Effector memory CD8-positive, alpha-beta T cell (primary cell): Measurements from ENCODE around the gene CALU.

Experiments
- ATAC-seq: fragments of 150-1000 bp; cut with Tn5 transposase; replicated peaks from 2 replicates; pipeline ENCODE4 v1.10.0; 2021; ENCODE audit warnings: mild to moderate bottlenecking, moderate library complexity
- DNase-seq, 3 experiments: peaks; one replicate each; pipeline ENCODE4 v3.0.0; 2021
- H3K27ac Mint-ChIP-seq, 2 donors: one replicate each; pipeline ENCODE4 v1.8.0; 2022; ENCODE audit warnings: mild to moderate bottlenecking in 2 of 2, mixed read lengths in 2 of 2, moderate library complexity in 2 of 2
- H3K27me3 Mint-ChIP-seq, 2 donors: one replicate each; pipeline ENCODE4 v1.8.0; 2022; ENCODE audit warnings: mixed read lengths in 2 of 2
- H3K36me3 Mint-ChIP-seq: one replicate; pipeline ENCODE4 v1.8.0; 2022; ENCODE audit warnings: mild to moderate bottlenecking, moderate library complexity, mixed read lengths; ENCODE audit not compliant: insufficient read depth
- H3K4me1 Mint-ChIP-seq, 2 donors: one replicate each; pipeline ENCODE4 v1.8.0; 2022; ENCODE audit warnings: low read depth in 2 of 2, mixed read lengths in 2 of 2
- H3K4me3 Mint-ChIP-seq, 2 donors: one replicate each; pipeline ENCODE4 v1.8.0; 2022; ENCODE audit warnings: mild to moderate bottlenecking in 2 of 2, mixed read lengths in 2 of 2, moderate library complexity in 2 of 2
- H3K9me3 Mint-ChIP-seq, 2 donors: one replicate each; pipeline ENCODE4 v1.8.0; 2022; ENCODE audit warnings: mixed read lengths in 2 of 2

The CALU gene

GRCh38 chr7:128774029-128774689 lies 35.0 kb downstream of the CALU start:
- DNase-seq = no peak
- H3K36me3 Mint-ChIP-seq = peaks cover 37% of the 10 kb centered on the region
- no peak for ATAC-seq
- H3K27ac Mint-ChIP-seq = no peak overlapping the region
- no peaks in the 10 kb centered on the region for H3K4me1 Mint-ChIP-seq
- peaks cover 3 to 8% of the 10 kb centered on the region in 2 donors for H3K9me3 Mint-ChIP-seq
- H3K27me3 Mint-ChIP-seq = no peaks in the 10 kb centered on the region
- H3K4me3 Mint-ChIP-seq = no peak overlapping the region

- no peak for DNase-seq
- no peaks in the 10 kb centered on the region for H3K4me1 Mint-ChIP-seq
- no peak overlapping the region for H3K4me3 Mint-ChIP-seq
- peaks cover 30% of the 10 kb centered on the region for H3K36me3 Mint-ChIP-seq
- no peak for ATAC-seq
- no peaks in the 10 kb centered on the region for H3K27me3 Mint-ChIP-seq
- H3K27ac Mint-ChIP-seq = no peak overlapping the region
- peaks cover 3 to 8% of the 10 kb centered on the region in 2 donors for H3K9me3 Mint-ChIP-seq
Observed at GRCh38 chr7:128774921-128775320, 35.8 kb downstream of the CALU start.

GRCh38 chr7:128775744-128776474 lies 36.8 kb downstream of the CALU start, which contains the start of gene OPN1SW:
OPN1SW (minus strand) TSS chr7:128775794; CDS start chr7:128775781, 13 bp downstream.
- Mint-ChIP-seq H3K36me3 (peaks cover 22% of the 10 kb centered on the region), H3K9me3 (peaks cover 3 to 8% of the 10 kb centered on the region in 2 donors), H3K4me3 (no peak within 1 kb of the TSS), H3K27ac (no peak within 1 kb of the TSS), H3K27me3 (no peaks in the 10 kb centered on the region), H3K4me1 (no peaks in the 10 kb centered on the region)
- no peak for DNase-seq
- ATAC-seq = no peak

DNA sequence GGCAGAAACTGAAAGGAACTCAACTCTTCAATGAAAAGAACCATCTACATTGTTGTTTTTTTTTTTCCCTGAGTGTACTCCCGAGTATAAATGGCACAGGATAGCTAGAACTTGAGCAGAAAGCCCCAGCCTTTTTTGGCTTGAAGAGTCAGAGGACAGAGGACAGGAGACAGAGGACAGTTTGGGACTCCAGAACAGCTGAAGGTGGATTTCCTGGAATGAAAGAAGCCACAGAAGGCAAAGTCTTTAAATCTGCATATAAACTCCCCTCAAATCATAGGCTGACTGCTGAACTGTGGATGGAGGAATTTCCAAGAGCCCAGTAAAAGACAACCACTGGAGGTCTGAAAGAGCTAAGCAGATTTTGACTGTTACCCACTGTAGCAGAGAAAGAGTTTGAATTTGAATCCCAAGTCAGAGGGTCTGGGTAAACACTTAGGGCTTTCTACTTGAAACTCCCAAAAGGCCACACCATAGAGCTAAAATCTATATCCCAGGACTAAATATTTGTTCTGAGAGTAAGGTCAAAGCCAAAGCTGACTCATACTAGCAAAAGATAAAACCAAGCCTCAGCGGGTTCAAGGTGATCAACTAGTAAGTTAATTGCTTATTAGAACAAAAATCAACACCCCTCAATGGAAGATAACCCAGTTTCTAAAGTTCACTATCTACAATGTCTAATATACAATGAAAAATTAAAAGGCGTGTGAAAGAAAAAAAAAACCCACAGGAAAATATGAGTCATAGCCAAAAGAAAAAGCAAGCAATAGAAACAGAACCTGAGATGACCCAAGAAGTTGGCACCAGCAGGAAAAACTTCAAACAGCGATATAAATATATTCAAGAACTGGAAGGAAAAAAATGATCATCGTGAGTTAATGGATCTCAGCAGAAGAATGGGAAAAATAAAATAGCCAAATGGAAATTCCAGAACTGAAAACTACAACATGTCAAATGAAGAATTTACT lies 38.3 kb downstream of the CALU start:
- DNase-seq = no peak
- Mint-ChIP-seq H3K9me3 (peaks cover 3 to 8% of the 10 kb centered on the region in 2 donors), H3K36me3 (peaks cover 8% of the 10 kb centered on the region), H3K27me3 (no peaks in the 10 kb centered on the region), H3K4me3 (no peak overlapping the region), H3K4me1 (no peaks in the 10 kb centered on the region), H3K27ac (no peak overlapping the region)
- no peak for ATAC-seq

- no peak overlapping the region for H3K27ac Mint-ChIP-seq
Observed at GRCh38 chr7:128778946-128779345, 39.8 kb downstream of the CALU start.

GRCh38 chr7:128781126-128781525 lies 42.0 kb downstream of the CALU start:
- ATAC-seq = no peak

More at GRCh38 chr7:128778946-128779345, 39.8 kb downstream of the CALU start:
- Mint-ChIP-seq H3K36me3 (peaks cover 6% of the 10 kb centered on the region), H3K4me1 (no peaks in the 10 kb centered on the region), H3K9me3 (peaks cover 3 to 8% of the 10 kb centered on the region in 2 donors), H3K4me3 (no peak overlapping the region), H3K27me3 (peaks cover 0 to 9% of the 10 kb centered on the region in 2 donors)
- DNase-seq = no peak
- ATAC-seq = no peak

GRCh38 chr7:128781851-128782250 lies 42.7 kb downstream of the CALU start:
- ATAC-seq (no peak), DNase-seq (no peak)
- Mint-ChIP-seq H3K4me1 (no peaks in the 10 kb centered on the region), H3K4me3 (no peak overlapping the region), H3K27me3 (peaks cover 0 to 9% of the 10 kb centered on the region in 2 donors), H3K27ac (no peak overlapping the region), H3K9me3 (peaks cover 3 to 8% of the 10 kb centered on the region in 2 donors), H3K36me3 (no peaks in the 10 kb centered on the region)

More at GRCh38 chr7:128781126-128781525, 42.0 kb downstream of the CALU start:
- Mint-ChIP-seq H3K4me3 (no peak overlapping the region), H3K9me3 (peaks cover 3 to 8% of the 10 kb centered on the region in 2 donors), H3K36me3 (no peaks in the 10 kb centered on the region), H3K4me1 (no peaks in the 10 kb centered on the region), H3K27ac (no peak overlapping the region), H3K27me3 (peaks cover 0 to 9% of the 10 kb centered on the region in 2 donors)
- no peak for DNase-seq

GRCh38 chr7:128783143-128783861 lies 44.1 kb downstream of the CALU start:
- Mint-ChIP-seq H3K4me1 (no peaks in the 10 kb centered on the region), H3K9me3 (no peaks in the 10 kb centered on the region), H3K4me3 (no peak overlapping the region), H3K36me3 (no peaks in the 10 kb centered on the region), H3K27me3 (peaks cover 0 to 9% of the 10 kb centered on the region in 2 donors), H3K27ac (no peak overlapping the region)
- no peak for ATAC-seq
- no peak for DNase-seq

GRCh38 chr7:128785738-128786137 lies 46.6 kb downstream of the CALU start:
- no peak overlapping the region for H3K4me3 Mint-ChIP-seq
- H3K27ac Mint-ChIP-seq = no peak overlapping the region
- DNase-seq (no peak), ATAC-seq (no peak)
- peaks cover 5% of the 10 kb centered on the region in 2 donors for H3K4me1 Mint-ChIP-seq
- H3K9me3 Mint-ChIP-seq = no peaks in the 10 kb centered on the region
- peaks cover 0 to 9% of the 10 kb centered on the region in 2 donors for H3K27me3 Mint-ChIP-seq
- H3K36me3 Mint-ChIP-seq = peaks cover 3% of the 10 kb centered on the region

DNA sequence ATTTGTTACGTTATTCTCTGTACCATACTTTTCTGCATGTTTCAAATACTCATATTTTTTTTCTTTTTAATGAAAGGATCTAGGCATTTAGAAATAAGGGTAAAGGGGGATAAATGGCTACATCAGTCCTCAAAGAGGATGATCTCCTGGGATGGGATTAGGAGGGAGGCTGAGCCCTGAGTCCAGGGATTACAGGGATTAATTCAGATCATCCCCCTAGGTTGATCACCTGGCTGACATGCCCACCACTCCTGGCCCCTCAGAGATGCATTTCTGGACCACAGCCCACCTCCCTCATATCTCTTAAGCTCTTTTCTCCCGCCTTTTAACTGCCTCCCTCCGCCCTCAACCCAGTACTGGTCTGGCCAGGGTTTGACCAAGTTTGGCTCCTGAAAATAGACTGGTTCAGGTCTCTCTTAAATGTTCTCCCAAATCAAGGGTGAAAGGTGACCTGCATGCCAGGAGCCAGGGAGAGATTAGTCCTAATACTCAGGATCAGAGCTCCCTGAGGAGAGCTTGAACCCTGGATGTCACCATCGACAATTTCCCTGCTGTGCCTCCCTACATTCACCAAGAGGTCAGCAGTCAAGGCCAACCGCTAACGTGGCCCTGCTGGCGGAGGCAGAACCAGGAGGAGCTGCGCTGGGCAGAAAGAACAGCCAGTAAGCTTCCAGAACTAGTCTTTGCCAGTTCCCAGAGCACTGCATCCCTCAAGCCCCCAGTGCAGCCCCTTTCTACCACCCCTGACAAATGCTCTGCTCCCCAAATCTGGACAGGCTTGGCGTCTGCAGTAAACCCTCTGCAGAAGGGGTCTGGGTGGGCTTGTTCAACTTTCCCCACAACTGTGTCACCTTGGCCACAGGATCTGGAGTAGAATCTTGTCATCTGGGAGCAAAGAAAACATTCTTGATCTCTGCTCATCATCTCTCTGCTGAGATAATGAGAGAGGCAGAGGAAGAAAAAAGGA lies 49.6 kb downstream of the CALU start:
- Mint-ChIP-seq H3K27me3 (no peaks in the 10 kb centered on the region), H3K9me3 (no peaks in the 10 kb centered on the region), H3K27ac (no peak overlapping the region), H3K4me3 (peak overlapping the region in 1 of 2 donors; percentile 89), H3K36me3 (peaks cover 3% of the 10 kb centered on the region), H3K4me1 (peaks cover 5 to 7% of the 10 kb centered on the region in 2 donors)
- DNase-seq (no peak), ATAC-seq (no peak)

GRCh38 chr7:128790315-128791041 lies 51.3 kb downstream of the CALU start:
- Mint-ChIP-seq H3K4me1 (peaks cover 7 to 8% of the 10 kb centered on the region in 2 donors), H3K27ac (peak overlapping the region; percentile 39 to 92), H3K27me3 (no peaks in the 10 kb centered on the region), H3K9me3 (no peaks in the 10 kb centered on the region), H3K4me3 (peak overlapping the region; percentile 87 to 89), H3K36me3 (peaks cover 3% of the 10 kb centered on the region)
- no peak for DNase-seq
- no peak for ATAC-seq
